ENCODE results near the gene PER1.

PER1 gene

GRCh38 chr17:8140065-8141029 lies 11.9 kb downstream of the PER1 start:
- TF ChIP-seq, protein P1, sequence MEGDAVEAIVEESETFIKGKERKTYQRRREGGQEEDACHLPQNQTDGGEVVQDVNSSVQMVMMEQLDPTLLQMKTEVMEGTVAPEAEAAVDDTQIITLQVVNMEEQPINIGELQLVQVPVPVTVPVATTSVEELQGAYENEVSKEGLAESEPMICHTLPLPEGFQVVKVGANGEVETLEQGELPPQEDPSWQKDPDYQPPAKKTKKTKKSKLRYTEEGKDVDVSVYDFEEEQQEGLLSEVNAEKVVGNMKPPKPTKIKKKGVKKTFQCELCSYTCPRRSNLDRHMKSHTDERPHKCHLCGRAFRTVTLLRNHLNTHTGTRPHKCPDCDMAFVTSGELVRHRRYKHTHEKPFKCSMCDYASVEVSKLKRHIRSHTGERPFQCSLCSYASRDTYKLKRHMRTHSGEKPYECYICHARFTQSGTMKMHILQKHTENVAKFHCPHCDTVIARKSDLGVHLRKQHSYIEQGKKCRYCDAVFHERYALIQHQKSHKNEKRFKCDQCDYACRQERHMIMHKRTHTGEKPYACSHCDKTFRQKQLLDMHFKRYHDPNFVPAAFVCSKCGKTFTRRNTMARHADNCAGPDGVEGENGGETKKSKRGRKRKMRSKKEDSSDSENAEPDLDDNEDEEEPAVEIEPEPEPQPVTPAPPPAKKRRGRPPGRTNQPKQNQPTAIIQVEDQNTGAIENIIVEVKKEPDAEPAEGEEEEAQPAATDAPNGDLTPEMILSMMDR (IDR thresholded peaks at IDR 0.05; ENCODE audit: extremely low read depth, insufficient read depth, missing control alignments): no peak
- no peak for DNase-seq (ENCODE audit: low spot score)
- in situ Hi-C loops (cut with MboI; ENCODE audit: low pct_unique_long_range_greater_than_20kb, low sequenced_read_pairs, unreplicated experiment): no loop called here

DNA sequence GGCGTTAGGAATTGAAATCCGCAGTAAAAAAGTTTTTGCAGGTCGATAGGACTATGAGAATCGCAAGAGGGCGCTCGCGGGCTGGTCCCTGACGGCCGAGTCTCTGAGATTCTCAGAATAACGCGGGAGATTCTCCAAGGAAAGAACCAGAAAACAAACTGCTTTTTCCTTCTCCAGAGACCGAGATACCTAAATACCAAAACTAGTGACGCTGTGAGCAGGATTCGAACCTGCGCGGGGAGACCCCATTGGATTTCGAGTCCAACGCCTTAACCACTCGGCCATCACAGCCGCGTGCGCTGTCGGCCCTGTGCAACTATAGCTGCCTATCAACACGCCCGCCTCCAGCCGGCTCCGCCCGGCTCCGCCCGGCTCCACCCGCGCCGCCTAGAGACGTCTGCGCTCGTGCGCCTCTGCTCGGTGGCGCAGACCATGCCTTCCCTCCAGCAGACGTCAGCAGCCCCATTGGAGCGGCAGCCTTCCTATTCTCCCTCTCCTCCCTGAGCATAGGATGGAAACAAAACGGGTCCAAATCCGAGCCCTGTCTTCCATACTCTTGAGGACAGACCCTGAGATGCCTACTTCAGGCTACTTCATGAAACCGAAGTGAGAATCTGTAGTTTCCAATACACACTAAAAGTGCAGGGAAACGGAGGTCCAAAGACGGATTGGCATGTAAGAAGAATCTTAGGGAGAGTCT lies 13.4 kb downstream of the PER1 start:
- TF ChIP-seq, protein P1 (IDR thresholded peaks at IDR 0.05; ENCODE audit: extremely low read depth, insufficient read depth, missing control alignments): peak; percentile 70
- in situ Hi-C loops (cut with MboI; ENCODE audit: low pct_unique_long_range_greater_than_20kb, low sequenced_read_pairs, unreplicated experiment): no loop called here
- DNase-seq (ENCODE audit: low spot score): peak; percentile 92

- in situ Hi-C loops (cut with MboI; ENCODE audit: low pct_unique_long_range_greater_than_20kb, low sequenced_read_pairs, unreplicated experiment): no loop called here
- TF ChIP-seq, protein P1 (IDR thresholded peaks at IDR 0.05; ENCODE audit: extremely low read depth, insufficient read depth, missing control alignments): no peak
- no peak for DNase-seq (ENCODE audit: low spot score)
Measured at GRCh38 chr17:8138374-8138671, 13.9 kb downstream of the PER1 start.

DNA sequence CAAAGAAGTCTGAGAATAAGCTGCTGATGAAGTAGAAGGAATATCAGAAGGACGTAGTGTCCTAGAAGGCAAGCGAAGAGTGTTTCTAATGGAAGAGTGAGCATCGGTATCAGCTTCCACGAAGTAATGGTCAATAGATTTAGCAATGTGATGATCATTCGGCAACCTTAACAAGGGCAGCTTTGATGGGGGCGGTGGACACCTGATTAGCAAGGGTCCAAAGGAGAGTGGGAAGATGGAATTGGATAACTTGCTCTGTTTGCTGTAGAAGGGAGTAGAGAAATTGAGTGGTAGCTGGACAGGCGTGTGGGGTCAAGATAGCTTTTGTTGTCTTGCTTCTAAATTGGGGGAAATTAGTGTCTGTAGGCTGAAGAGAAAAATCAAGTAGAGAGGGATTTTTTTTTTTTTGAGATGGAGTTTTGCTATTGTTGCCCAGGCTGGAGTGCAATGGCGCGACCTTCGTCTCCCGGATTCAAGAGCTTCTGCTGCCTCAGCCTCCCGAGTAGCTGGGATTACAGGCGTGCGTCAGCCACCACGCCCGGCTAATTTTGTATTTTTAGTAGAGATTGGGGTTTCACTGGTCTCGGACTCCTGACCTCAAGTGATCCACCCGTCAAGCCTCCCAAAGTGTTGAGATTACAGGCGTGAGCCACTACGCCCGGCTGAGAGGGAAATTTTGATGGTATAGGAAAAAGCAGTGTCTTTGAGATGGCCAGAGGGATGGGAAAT lies 14.4 kb downstream of the PER1 start:
- TF ChIP-seq, protein P1 (IDR thresholded peaks at IDR 0.05; ENCODE audit: extremely low read depth, insufficient read depth, missing control alignments): no peak
- DNase-seq (ENCODE audit: low spot score): no peak
- in situ Hi-C loops (cut with MboI; ENCODE audit: low pct_unique_long_range_greater_than_20kb, low sequenced_read_pairs, unreplicated experiment): no loop called here

DNA sequence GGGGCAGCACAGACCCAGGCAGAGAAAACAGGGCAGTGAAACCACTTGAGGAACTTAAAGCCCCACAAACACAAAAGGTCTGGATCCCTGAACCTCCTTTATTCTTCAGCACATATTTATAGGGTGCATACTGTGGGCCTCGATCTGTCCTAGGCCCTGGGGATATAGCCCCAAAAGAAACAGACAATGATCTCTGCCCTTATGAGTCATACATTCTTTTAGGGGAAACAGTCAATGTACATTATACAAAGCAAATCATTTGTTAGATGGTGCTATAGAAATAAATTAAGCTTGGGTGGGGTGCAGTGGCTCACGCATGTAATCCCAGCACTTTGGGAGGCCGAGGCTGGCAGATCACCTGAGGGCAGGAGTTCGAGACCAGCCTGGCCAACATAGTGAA lies 18.3 kb downstream of the PER1 start:
- in situ Hi-C loops (cut with MboI; ENCODE audit: low pct_unique_long_range_greater_than_20kb, low sequenced_read_pairs, unreplicated experiment): no loop called here
- TF ChIP-seq, protein P1 (IDR thresholded peaks at IDR 0.05; ENCODE audit: extremely low read depth, insufficient read depth, missing control alignments): no peak
- DNase-seq (ENCODE audit: low spot score): no peak

DNA sequence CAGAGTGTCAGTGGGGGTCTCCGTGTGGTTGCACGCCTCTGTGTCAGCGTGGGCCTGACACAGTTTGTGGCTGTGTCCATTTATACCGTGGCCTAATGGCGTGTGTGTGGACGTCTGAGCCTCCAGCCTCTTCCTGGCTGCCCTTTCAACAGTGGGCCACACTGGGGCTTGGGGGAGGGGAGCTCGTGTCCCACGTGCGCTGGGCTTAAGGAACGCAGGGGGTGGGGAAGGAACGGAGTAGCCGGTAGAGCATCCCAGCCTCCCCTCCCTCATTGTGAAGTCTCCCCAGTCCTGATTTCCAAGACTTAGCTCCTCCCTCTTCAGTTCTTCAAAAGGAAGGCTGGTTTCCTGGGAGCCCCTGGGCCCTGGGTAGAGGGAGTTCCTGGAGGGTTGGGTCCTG lies 18.8 kb downstream of the PER1 start:
- TF ChIP-seq, protein P1 (IDR thresholded peaks at IDR 0.05; ENCODE audit: extremely low read depth, insufficient read depth, missing control alignments): no peak
- in situ Hi-C loops (cut with MboI; ENCODE audit: low pct_unique_long_range_greater_than_20kb, low sequenced_read_pairs, unreplicated experiment): no loop called here
- DNase-seq (ENCODE audit: low spot score): no peak
